ENCODE measurements around the gene SAG. TPM values are rescaled to one million over a fixed set of nuclear protein-coding genes. Genes with fewer than 3 reads are reported as not detected.

Gene SAG
- total and polyA plus RNA-seq, 12 donors = 0.06 to 0.20 TPM; not detected in 10

DNA sequence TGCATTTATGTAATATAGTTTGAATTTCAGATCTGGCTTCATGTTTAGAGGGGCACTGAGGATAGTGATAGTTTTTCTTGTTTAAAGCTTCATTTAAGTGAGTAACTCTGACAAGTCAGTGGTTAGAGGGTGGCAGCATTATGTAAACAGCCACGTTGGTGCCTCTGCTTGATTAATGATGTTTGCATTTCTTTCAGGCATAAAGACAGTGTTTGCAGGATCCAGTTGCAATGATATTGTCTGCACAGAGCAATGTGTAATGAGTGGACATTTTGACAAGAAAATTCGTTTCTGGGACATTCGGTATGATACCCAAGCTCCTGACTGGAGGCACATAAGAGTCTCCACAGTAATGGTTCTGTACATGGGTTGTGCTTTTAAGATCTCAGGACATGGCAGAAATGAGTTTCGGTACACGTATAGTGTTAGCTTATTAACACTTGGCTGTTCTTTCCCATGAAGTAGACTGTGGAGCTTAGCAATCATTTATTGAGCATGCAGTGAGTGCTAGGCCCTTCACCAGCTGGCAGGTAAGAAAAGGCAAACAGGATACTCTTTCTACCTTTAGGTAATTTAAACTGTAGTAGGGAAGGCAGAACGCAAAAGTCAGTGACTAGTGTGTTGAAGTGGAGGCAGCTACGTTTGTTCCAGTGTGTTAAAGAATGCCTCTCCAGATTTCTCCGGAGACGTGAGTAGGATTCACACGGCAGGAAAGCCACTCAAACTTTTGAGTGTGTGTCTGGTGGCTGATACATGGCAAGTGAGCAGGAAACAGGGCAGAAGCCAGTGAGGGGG lies 17.4 kb upstream of the SAG start:
- DNase-seq = no peak
- peaks cover 0 to 79% of the 10 kb centered on the region in 2 donors for H3K36me3 ChIP-seq (replicated peaks in 1 of 2)
- H3K9me3 ChIP-seq (replicated peaks in 1 of 3) = no peaks in the 10 kb centered on the region
- H3K27ac ChIP-seq = no peak overlapping the region
- no peak overlapping the region for H3K4me3 ChIP-seq
- intact Hi-C loops (cut with DNase I) = no loop called here
- WGBS, 4 donors = 90 to 94% (median 93%) methylated on average over 10 of the region's 10 CpGs
- no peaks in the 10 kb centered on the region for H3K4me1 ChIP-seq (replicated peaks in 1 of 2)
- TF ChIP-seq POLR2A (IDR thresholded peaks at IDR 0.05) = no peak
- TF ChIP-seq, protein P1, sequence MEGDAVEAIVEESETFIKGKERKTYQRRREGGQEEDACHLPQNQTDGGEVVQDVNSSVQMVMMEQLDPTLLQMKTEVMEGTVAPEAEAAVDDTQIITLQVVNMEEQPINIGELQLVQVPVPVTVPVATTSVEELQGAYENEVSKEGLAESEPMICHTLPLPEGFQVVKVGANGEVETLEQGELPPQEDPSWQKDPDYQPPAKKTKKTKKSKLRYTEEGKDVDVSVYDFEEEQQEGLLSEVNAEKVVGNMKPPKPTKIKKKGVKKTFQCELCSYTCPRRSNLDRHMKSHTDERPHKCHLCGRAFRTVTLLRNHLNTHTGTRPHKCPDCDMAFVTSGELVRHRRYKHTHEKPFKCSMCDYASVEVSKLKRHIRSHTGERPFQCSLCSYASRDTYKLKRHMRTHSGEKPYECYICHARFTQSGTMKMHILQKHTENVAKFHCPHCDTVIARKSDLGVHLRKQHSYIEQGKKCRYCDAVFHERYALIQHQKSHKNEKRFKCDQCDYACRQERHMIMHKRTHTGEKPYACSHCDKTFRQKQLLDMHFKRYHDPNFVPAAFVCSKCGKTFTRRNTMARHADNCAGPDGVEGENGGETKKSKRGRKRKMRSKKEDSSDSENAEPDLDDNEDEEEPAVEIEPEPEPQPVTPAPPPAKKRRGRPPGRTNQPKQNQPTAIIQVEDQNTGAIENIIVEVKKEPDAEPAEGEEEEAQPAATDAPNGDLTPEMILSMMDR (IDR thresholded peaks at IDR 0.05) = no peak
- no peaks in the 10 kb centered on the region for H3K27me3 ChIP-seq

DNA sequence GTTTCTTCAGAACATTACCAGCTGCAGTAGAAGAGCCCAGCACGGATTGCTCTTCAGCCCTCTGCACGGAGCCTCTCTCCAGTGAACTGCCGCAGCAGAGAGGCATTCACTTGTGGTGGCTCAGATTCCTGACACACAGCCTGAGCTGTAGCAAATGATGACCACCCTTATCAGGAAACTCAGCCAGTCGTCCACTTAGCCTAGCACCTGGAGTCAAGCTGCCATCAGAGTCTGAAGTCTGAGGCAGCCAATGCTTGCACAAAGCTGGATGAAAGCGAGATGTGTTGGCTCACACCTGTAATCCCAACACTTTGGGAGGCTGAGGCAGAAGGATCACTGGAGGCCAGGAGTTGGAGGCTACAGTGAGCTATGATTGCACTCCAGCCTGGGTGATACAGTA lies 11.7 kb upstream of the SAG start:
- intact Hi-C loops (cut with DNase I) = no loop called here
- WGBS, 4 donors = 86 to 93% (median 90%) methylated on average over 5 of the region's 5 CpGs
- DNase-seq = no peak
- Histone ChIP-seq H3K27me3 (no peaks in the 10 kb centered on the region), H3K27ac (no peak overlapping the region), H3K36me3 (replicated peaks in 1 of 2) (peaks cover 0 to 53% of the 10 kb centered on the region in 2 donors), H3K9me3 (replicated peaks in 1 of 3) (no peaks in the 10 kb centered on the region), H3K4me3 (no peak overlapping the region), H3K4me1 (replicated peaks in 1 of 2) (no peaks in the 10 kb centered on the region)
- no peak for TF ChIP-seq POLR2A (IDR thresholded peaks at IDR 0.05)
- TF ChIP-seq, protein P1 (IDR thresholded peaks at IDR 0.05) = no peak

GRCh38 chr2:233297076-233297475 lies 10.5 kb upstream of the SAG start:
- Histone ChIP-seq H3K4me1 (replicated peaks in 1 of 2) (no peaks in the 10 kb centered on the region), H3K27me3 (no peaks in the 10 kb centered on the region), H3K9me3 (replicated peaks in 1 of 3) (no peaks in the 10 kb centered on the region), H3K36me3 (replicated peaks in 1 of 2) (peaks cover 0 to 41% of the 10 kb centered on the region in 2 donors), H3K4me3 (no peak overlapping the region), H3K27ac (no peak overlapping the region)
- no peak for DNase-seq
- 87 to 88% (median 87%) methylated on average over 7 of the region's 7 CpGs for WGBS, 4 donors
- intact Hi-C loops (cut with DNase I) = no loop called here
- TF ChIP-seq POLR2A (IDR thresholded peaks at IDR 0.05) = no peak
- TF ChIP-seq, protein P1 (IDR thresholded peaks at IDR 0.05) = no peak

- intact Hi-C loops (cut with DNase I) = no loop called here
- no peaks in the 10 kb centered on the region for H3K4me1 ChIP-seq (replicated peaks in 1 of 2)
- H3K9me3 ChIP-seq (replicated peaks in 1 of 3) = no peaks in the 10 kb centered on the region
- no peaks in the 10 kb centered on the region for H3K27me3 ChIP-seq
- peaks cover 0 to 8% of the 10 kb centered on the region in 2 donors for H3K36me3 ChIP-seq (replicated peaks in 1 of 2)
- no peak for DNase-seq
- WGBS, 4 donors = 83 to 84% (median 83%) methylated on average over 4 of the region's 4 CpGs
- no peak overlapping the region for H3K27ac ChIP-seq
- no peak overlapping the region for H3K4me3 ChIP-seq
- TF ChIP-seq, protein P1 (IDR thresholded peaks at IDR 0.05) = no peak
- no peak for TF ChIP-seq POLR2A (IDR thresholded peaks at IDR 0.05)
Measured at GRCh38 chr2:233300401-233300800, 7.2 kb upstream of the SAG start.

All from adrenal gland (tissue), 12 donors.